Uterus (tissue), 4 donors: ENCODE measurements around the gene MYLIP. TPM values are rescaled to one million over a fixed set of nuclear protein-coding genes. Genes with fewer than 3 reads are reported as not detected.

Source experiments
- DNase-seq, 2 donors: peaks; one replicate each; pipeline ENCODE4 v3.0.0-alpha.2; 2019 to 2020
- H3K27ac ChIP-seq, 2 donors: fragments of 200-600 bp; sonication (generic); 1 replicate in 1 of 2; 2 replicates in 1 of 2; pipeline ENCODE4 v1.5.1; 2016 to 2018
- H3K27me3 ChIP-seq, 2 donors: fragments of 200-600 bp; sonication (generic); one replicate each; pipeline ENCODE4 v1.5.1; 2018 to 2019; ENCODE audit warnings: control low read depth in 1 of 2
- H3K36me3 ChIP-seq, 2 donors: fragments of 200-600 bp; sonication (generic); one replicate each; pipeline ENCODE4 v1.5.1; 2019; ENCODE audit warnings: control low read depth in 1 of 2
- H3K4me1 ChIP-seq, 2 donors: fragments of 200-600 bp; sonication (generic); one replicate each; pipeline ENCODE4 v1.5.1; 2018 to 2019; ENCODE audit warnings: control low read depth in 1 of 2
- H3K4me3 ChIP-seq, 2 donors: fragments of 200-600 bp; sonication (generic); 1 replicate in 1 of 2; 2 replicates in 1 of 2; pipeline ENCODE4 v1.5.1; 2018 to 2019; ENCODE audit warnings: mild to moderate bottlenecking in 1 of 2
- H3K9me3 ChIP-seq, 2 donors: fragments of 200-600 bp; sonication (generic); one replicate each; pipeline ENCODE4 v1.5.1; 2019; ENCODE audit warnings: control low read depth in 1 of 2
- CTCF ChIP-seq, 4 experiments: fragments of 200-600 bp in 2 of 4; fragments of 450-650 bp in 2 of 4; sonication (generic) in 2 of 4; IDR thresholded peaks; one replicate each; pipeline ENCODE4 v1.5.1; 2016 to 2019; ENCODE audit warnings: antibody characterized with exemption in 4 of 4, mild to moderate bottlenecking in 2 of 4, moderate library complexity in 1 of 4
- POLR2A ChIP-seq, 2 donors: fragments of 450-650 bp; IDR thresholded peaks; one replicate each; pipeline ENCODE4 v1.6.1; 2016; ENCODE audit warnings: antibody characterized with exemption in 2 of 2, mild to moderate bottlenecking in 1 of 2, moderate library complexity in 1 of 2
- intact Hi-C: fragments of 100-400 bp; cut with DNase I; formaldehyde crosslinking; loops from one replicate; pipeline ENCODE4 v1.15.1; 2023; ENCODE audit warnings: low total_unique reads
- total RNA-seq, 4 donors: library from RNA; depleted of rRNA in 3 of 4; stranded (reverse); fragments of >200 nt in 3 of 4; gene quantifications; one replicate each; pipeline versions ENCODE4 v1.1.0 to v1.2.4, GENCODE V29; 2014 to 2023
- donor health status: DM: yes; HTN: yes; CAD: no.

Gene MYLIP
- total RNA-seq, 4 donors from 2014 or later: 11.5 to 79.2 (median 58.7) TPM

- no peaks in the 10 kb centered on the region for H3K27me3 ChIP-seq
- peak overlapping the region in 1 of 2 donors; percentile 31 for H3K27ac ChIP-seq
- intact Hi-C loops: no loop called here
- no peaks in the 10 kb centered on the region for H3K4me1 ChIP-seq
- DNase-seq: no peak
- TF ChIP-seq CTCF (IDR thresholded peaks at IDR 0.05) (no peak), POLR2A (IDR thresholded peaks at IDR 0.05) (no peak)
- H3K36me3 ChIP-seq: no peaks in the 10 kb centered on the region
- H3K9me3 ChIP-seq: no peaks in the 10 kb centered on the region
- H3K4me3 ChIP-seq: no peak overlapping the region
Observed at GRCh38 chr6:16166871-16167608, 38.2 kb downstream of the MYLIP start.

GRCh38 chr6:16168121-16168520 is 39.2 kb downstream of the MYLIP start:
- H3K27ac ChIP-seq: no peak overlapping the region
- no peaks in the 10 kb centered on the region for H3K36me3 ChIP-seq
- H3K4me1 ChIP-seq: no peaks in the 10 kb centered on the region
- no peak for TF ChIP-seq POLR2A (IDR thresholded peaks at IDR 0.05)
- TF ChIP-seq CTCF (IDR thresholded peaks at IDR 0.05): no peak
- no peaks in the 10 kb centered on the region for H3K9me3 ChIP-seq
- DNase-seq: no peak
- no peaks in the 10 kb centered on the region for H3K27me3 ChIP-seq
- H3K4me3 ChIP-seq: no peak overlapping the region
- intact Hi-C loops: no loop called here

- intact Hi-C loops: no loop called here
- H3K4me3 ChIP-seq: no peak overlapping the region
- H3K27me3 ChIP-seq: no peaks in the 10 kb centered on the region
- TF ChIP-seq CTCF (IDR thresholded peaks at IDR 0.05): peak in 3 of 4 experiments; percentile 17 to 32 (median 24)
- no peak for TF ChIP-seq POLR2A (IDR thresholded peaks at IDR 0.05)
- no peaks in the 10 kb centered on the region for H3K4me1 ChIP-seq
- H3K36me3 ChIP-seq: no peaks in the 10 kb centered on the region
- no peak for DNase-seq
- H3K9me3 ChIP-seq: no peaks in the 10 kb centered on the region
- H3K27ac ChIP-seq: no peak overlapping the region
Observed at GRCh38 chr6:16168858-16169257, 40.0 kb downstream of the MYLIP start.

- H3K27ac ChIP-seq: no peak overlapping the region
- no peaks in the 10 kb centered on the region for H3K36me3 ChIP-seq
- H3K4me1 ChIP-seq: no peaks in the 10 kb centered on the region
- no peaks in the 10 kb centered on the region for H3K9me3 ChIP-seq
- H3K4me3 ChIP-seq: no peak overlapping the region
- intact Hi-C loops: no loop called here
- H3K27me3 ChIP-seq: no peaks in the 10 kb centered on the region
- TF ChIP-seq CTCF (IDR thresholded peaks at IDR 0.05): no peak
- no peak for TF ChIP-seq POLR2A (IDR thresholded peaks at IDR 0.05)
- DNase-seq: no peak
Observed at GRCh38 chr6:16171400-16171799, 42.5 kb downstream of the MYLIP start.

- DNase-seq: no peak
- Histone ChIP-seq H3K4me1 (no peaks in the 10 kb centered on the region), H3K4me3 (no peak overlapping the region), H3K27ac (no peak overlapping the region), H3K36me3 (no peaks in the 10 kb centered on the region), H3K27me3 (no peaks in the 10 kb centered on the region), H3K9me3 (no peaks in the 10 kb centered on the region)
- TF ChIP-seq POLR2A (IDR thresholded peaks at IDR 0.05) (no peak), CTCF (IDR thresholded peaks at IDR 0.05) (no peak)
- intact Hi-C loops: no loop called here
Observed at GRCh38 chr6:16173167-16173940, 44.5 kb downstream of the MYLIP start.
